Measurements from ENCODE around the gene FTO. TPM values are rescaled to one million over a fixed set of nuclear protein-coding genes. Genes with fewer than 3 reads are reported as not detected.

FTO gene
- total and polyA plus RNA-seq, 2 of the 8 experiments (the other 6 are each of a cell fraction or from before 2014, with no cell fraction given) = 34.5 to 59.8 TPM

GRCh38 chr16:53949715-53950410, 245.9 kb downstream of the FTO start (continued):
- no peak for TF ChIP-seq CHD7 (IDR thresholded peaks at IDR 0.05; ENCODE audit: insufficient replicate concordance, low read length)
- no peak for TF ChIP-seq CTCF (IDR thresholded peaks at IDR 0.05; ENCODE audit: control extremely low read depth in 1 of 3, insufficient read depth in 1 of 3, low read depth in 1 of 3, low read length in 3 of 3)
- no peak for TF ChIP-seq TCF12 (IDR thresholded peaks at IDR 0.05; ENCODE audit: low read depth, low read length)
- TF ChIP-seq PHF8 (conservative IDR thresholded peaks at IDR 0.05; ENCODE audit: low read depth, low read length) = no peak
- no peak for TF ChIP-seq BCL11A (IDR thresholded peaks at IDR 0.05; ENCODE audit: low read depth in 2 of 2, low read length in 2 of 2)
- TF ChIP-seq CHD1 (IDR thresholded peaks at IDR 0.05; ENCODE audit: low read depth, low read length) = no peak
- no peak for TF ChIP-seq GABPA (IDR thresholded peaks at IDR 0.05; ENCODE audit: borderline replicate concordance, insufficient read depth, low read length)

All from H1 (cell line).